Measurements from ENCODE around the gene NHLRC2.
A peak's percentile ranks its signal among the peaks of the same experiment; 100 is the strongest.

NHLRC2 gene

GRCh38 chr10:113947184-113948041 is 93.0 kb downstream of the NHLRC2 start:
- no peak for DNase-seq

- DNase-seq: no peak
These were observed 93.6 kb downstream of the NHLRC2 start for GRCh38 chr10:113948048-113948447.

- DNase-seq: no peak
These were observed 95.8 kb downstream of the NHLRC2 start for GRCh38 chr10:113950268-113950667.

GRCh38 chr10:113953505-113954272 is 99.2 kb downstream of the NHLRC2 start:
- no peak for DNase-seq

DNA sequence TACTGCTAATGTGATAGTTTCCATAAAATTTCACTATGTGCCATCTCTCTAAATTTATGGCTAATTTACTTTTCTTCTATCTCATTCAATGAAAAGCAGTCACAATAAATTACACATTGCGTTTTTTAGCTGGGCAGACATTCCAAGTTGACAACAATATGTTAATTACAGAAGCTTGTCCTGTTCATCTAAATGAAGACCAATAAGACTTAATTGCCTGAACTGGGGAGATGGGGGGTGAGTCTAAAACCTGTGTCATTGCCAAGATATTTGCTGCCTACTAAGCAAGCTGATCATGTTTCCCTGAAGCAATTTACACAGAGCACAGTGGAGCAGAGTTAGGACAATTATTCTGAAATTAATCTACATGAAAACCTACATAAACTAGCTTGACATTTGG is 99.9 kb downstream of the NHLRC2 start:
- no peak for DNase-seq

GRCh38 chr10:113957013-113957412 is 102.6 kb downstream of the NHLRC2 start:
- DNase-seq: no peak

DNA sequence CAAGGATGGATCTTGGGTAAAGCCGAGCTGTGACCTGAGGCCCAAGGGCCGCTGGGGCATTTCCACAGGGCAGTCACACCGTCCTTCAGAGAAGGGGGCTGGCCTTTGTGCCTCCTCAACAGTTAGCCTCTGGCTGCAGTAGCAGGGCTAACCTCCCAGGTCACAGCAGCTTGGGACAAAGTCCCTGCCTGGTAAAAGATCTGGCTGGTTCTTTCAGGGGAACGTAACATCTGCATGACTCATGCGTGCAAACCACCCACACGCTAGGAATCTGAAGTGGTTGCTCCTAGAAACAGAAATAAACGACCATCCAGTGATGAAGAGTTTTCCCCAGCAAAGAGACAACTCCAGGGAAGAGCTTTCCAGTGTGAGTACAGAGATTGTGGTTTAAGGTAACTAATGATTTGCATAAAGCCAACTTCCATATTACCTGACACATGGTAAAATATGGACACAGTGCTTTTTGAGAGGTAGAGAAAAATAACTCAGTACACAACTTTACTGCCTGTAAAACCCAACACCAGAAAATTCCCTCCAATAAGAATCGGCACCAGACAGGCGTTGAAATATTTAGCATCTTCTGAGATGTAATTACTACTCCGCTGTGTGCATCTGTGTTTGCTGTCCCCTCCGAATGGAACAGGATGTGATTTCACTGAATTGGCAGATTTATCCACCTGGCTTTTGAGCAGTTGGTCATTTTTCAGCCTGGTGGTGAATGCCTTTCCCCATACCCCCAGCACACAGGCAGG is 104.3 kb downstream of the NHLRC2 start:
- DNase-seq: peak; percentile 12

- peak; percentile 25 for DNase-seq
These were observed 104.9 kb downstream of the NHLRC2 start for GRCh38 chr10:113959383-113959760.

GRCh38 chr10:113960617-113961181 is 106.2 kb downstream of the NHLRC2 start:
- DNase-seq: peak; percentile 74

GRCh38 chr10:113961182-113962031 is 106.9 kb downstream of the NHLRC2 start:
- peak; percentile 44 for DNase-seq

DNA sequence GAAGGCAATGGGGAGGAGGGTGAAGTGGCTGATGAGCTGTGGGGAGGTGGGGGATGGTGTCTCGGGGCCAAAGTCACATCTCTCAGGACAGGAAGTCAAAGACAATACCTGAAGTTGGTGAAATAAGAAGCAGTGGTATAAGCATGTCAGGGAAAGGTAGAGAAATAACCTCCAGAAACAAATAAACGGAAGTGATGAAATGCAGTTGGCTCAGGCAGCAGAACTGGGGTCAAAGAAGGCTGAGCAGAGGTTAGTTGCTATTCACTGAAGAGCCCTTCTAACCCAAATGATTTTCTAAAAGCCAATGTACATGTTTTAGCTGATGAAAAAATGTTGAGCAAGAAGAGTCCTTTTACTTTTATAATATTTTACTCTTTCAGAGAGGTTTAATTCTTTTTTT is 110.6 kb downstream of the NHLRC2 start:
- no peak for DNase-seq

- no peak for DNase-seq
These were observed 111.2 kb downstream of the NHLRC2 start for GRCh38 chr10:113965683-113966082.
